ENCODE results near the gene AGAP1.

AGAP1 gene

DNA sequence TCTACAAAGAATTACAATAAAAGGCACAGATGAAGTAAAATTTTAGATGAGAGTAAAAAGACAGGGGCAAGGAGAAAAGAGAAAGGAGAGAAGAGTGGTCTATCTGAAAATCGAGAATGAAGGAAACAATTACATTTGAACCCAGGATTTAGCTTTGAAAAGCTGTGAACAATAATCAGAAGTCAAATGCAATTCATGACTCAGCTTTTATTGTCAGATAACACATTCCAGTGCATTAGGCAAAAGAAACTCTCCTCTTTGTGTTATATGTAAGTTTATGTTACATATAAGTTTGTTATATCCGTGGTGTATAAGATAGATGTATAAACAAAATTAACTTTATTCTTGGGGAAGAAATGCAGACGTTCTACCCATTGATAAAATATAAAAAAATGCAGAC is 389.8 kb downstream of the AGAP1 start:
- no peak overlapping the region for H3K4me3 ChIP-seq (ENCODE audit: low read length)
- no peak overlapping the region for H3K27ac ChIP-seq (ENCODE audit: low read depth, low read length)
- H3K36me3 ChIP-seq (ENCODE audit: control insufficient read depth, low read length), result no peaks in the 10 kb centered on the region
- H4K20me1 ChIP-seq (ENCODE audit: control insufficient read depth, insufficient read depth, low read depth, low read length), result no peaks in the 10 kb centered on the region
- H3F3A ChIP-seq (ENCODE audit: control insufficient read depth, insufficient read depth), result no peaks in the 10 kb centered on the region
- H3K9me3 ChIP-seq (ENCODE audit: control insufficient read depth, insufficient read depth, low read length), result no peaks in the 10 kb centered on the region
- H3K79me2 ChIP-seq (ENCODE audit: control insufficient read depth, low read length), result no peaks in the 10 kb centered on the region
- H3K27me3 ChIP-seq (ENCODE audit: control insufficient read depth, low read length), result no peaks in the 10 kb centered on the region
- no peak overlapping the region for H3K4me2 ChIP-seq (ENCODE audit: low read length)
- H3K4me1 ChIP-seq (ENCODE audit: control insufficient read depth, low read length), result no peaks in the 10 kb centered on the region
- no peaks in the 10 kb centered on the region for H3K9me2 ChIP-seq (replicated peaks; ENCODE audit: control insufficient read depth, low read length)
- TF ChIP-seq EZH2phosphoT487 (IDR thresholded peaks at IDR 0.05; ENCODE audit: borderline replicate concordance, low read length) (no peak), CTCF (IDR thresholded peaks at IDR 0.05; ENCODE audit: low read depth, low read length, poor library complexity, severe bottlenecking) (no peak)

- Histone ChIP-seq H3F3A (ENCODE audit: control insufficient read depth, insufficient read depth) (no peaks in the 10 kb centered on the region), H3K27me3 (ENCODE audit: control insufficient read depth, low read length) (no peaks in the 10 kb centered on the region), H3K27ac (ENCODE audit: low read depth, low read length) (no peak overlapping the region), H3K4me3 (ENCODE audit: low read length) (no peak overlapping the region), H3K9me3 (ENCODE audit: control insufficient read depth, insufficient read depth, low read length) (no peaks in the 10 kb centered on the region; the same call in 1 of the 2 replicates), H3K4me2 (ENCODE audit: low read length) (no peak overlapping the region), H4K20me1 (ENCODE audit: control insufficient read depth, insufficient read depth, low read depth, low read length) (no peaks in the 10 kb centered on the region), H3K4me1 (ENCODE audit: control insufficient read depth, low read length) (no peaks in the 10 kb centered on the region), H3K36me3 (ENCODE audit: control insufficient read depth, low read length) (no peaks in the 10 kb centered on the region), H3K9me2 (replicated peaks; ENCODE audit: control insufficient read depth, low read length) (no peaks in the 10 kb centered on the region), H3K79me2 (ENCODE audit: control insufficient read depth, low read length) (no peaks in the 10 kb centered on the region)
- TF ChIP-seq CTCF (IDR thresholded peaks at IDR 0.05; ENCODE audit: low read depth, low read length, poor library complexity, severe bottlenecking) (no peak), EZH2phosphoT487 (IDR thresholded peaks at IDR 0.05; ENCODE audit: borderline replicate concordance, low read length) (no peak)
Measured at GRCh38 chr2:235889302-235889630, 395.4 kb downstream of the AGAP1 start.

DNA sequence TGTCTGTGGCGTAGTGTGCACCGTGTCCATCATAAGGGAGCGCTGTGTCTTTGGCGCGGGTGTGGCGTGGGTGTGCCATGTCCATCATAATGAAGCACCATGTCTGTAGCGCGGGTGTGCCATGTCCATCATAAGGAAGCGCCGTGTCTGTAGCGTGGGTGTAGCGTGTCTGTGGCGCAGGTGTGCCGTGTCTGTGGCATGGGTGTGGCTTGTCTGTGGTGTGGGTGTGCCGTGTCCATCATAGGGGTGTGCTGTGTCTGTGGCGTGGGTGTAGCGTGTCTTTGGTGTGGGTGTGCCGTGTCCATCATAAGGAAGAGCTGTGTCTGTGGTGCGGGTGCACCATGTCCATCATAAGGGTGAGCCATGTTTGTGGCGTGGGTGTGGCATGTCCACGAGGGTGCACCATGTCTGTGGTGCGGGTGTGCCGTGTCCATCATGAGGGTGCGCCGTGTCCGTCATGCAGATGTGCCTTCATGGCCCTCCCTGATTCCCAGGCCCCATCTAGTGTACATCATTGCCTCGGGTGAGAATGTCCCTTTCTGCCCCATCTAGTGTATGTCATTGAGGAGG is 399.4 kb downstream of the AGAP1 start:
- no peak overlapping the region for H3K27ac ChIP-seq (ENCODE audit: low read depth, low read length)

More for the DNA sequence above, 399.4 kb downstream of the AGAP1 start:
- Histone ChIP-seq H3K9me3 (ENCODE audit: control insufficient read depth, insufficient read depth, low read length) (no peaks in the 10 kb centered on the region; the same call in 1 of the 2 replicates), H3K27me3 (ENCODE audit: control insufficient read depth, low read length) (no peaks in the 10 kb centered on the region), H3K4me3 (ENCODE audit: low read length) (no peak overlapping the region), H3K4me1 (ENCODE audit: control insufficient read depth, low read length) (no peaks in the 10 kb centered on the region), H3F3A (ENCODE audit: control insufficient read depth, insufficient read depth) (no peaks in the 10 kb centered on the region), H4K20me1 (ENCODE audit: control insufficient read depth, insufficient read depth, low read depth, low read length) (no peaks in the 10 kb centered on the region), H3K9me2 (replicated peaks; ENCODE audit: control insufficient read depth, low read length) (no peaks in the 10 kb centered on the region), H3K79me2 (ENCODE audit: control insufficient read depth, low read length) (no peaks in the 10 kb centered on the region), H3K4me2 (ENCODE audit: low read length) (no peak overlapping the region), H3K36me3 (ENCODE audit: control insufficient read depth, low read length) (no peaks in the 10 kb centered on the region)
- no peak for TF ChIP-seq CTCF (IDR thresholded peaks at IDR 0.05; ENCODE audit: low read depth, low read length, poor library complexity, severe bottlenecking)
- TF ChIP-seq EZH2phosphoT487 (IDR thresholded peaks at IDR 0.05; ENCODE audit: borderline replicate concordance, low read length), result no peak

All from DOHH2 (cell line).